T-helper 2 cell treated with Interferon-gamma antibody and Interleukin-4, amounts not matched to agents 100 ng/mL and 5 ng/mL, for 36 hours (primary cell): ENCODE results near the gene GAL3ST3. TPM values are rescaled to one million over a fixed set of nuclear protein-coding genes. Genes with fewer than 3 reads are reported as not detected.

Experiments used
- intact Hi-C: fragments of 100-400 bp; cut with micrococcal nuclease; formaldehyde crosslinking; loops from one replicate; pipeline ENCODE4 v1.15.1; 2023
- total RNA-seq: library from RNA; stranded (reverse); gene quantifications from 2 replicates; pipeline ENCODE4 v1.2.3, GENCODE V29; 2022

Gene GAL3ST3
- total RNA-seq, 1 donor from 2014 or later: not detected

GRCh38 chr11:66069715-66070603 is 21.0 kb upstream of the GAL3ST3 start, which contains the start of gene PACS1:
Gene PACS1 (plus strand): TSS chr11:66070272. CDS start chr11:66070487, 215 bp downstream.
- intact Hi-C loops: loop anchor here (1.0 kb wide), 1 partner anchor 18 kb away; the partner anchor contains the start of gene SF3B2

- intact Hi-C loops: loop anchor here (1.0 kb wide), 2 partner anchors 17 to 65 kb away; partner anchors contain the start of gene SF3B2
Measured at GRCh38 chr11:66068923-66069714, 20.2 kb upstream of the GAL3ST3 start.

- intact Hi-C loops: loop anchor here (1.0 kb wide), 1 partner anchor 66 kb away; no protein-coding TSS in a partner anchor
Measured at GRCh38 chr11:66068154-66068821, 19.3 kb upstream of the GAL3ST3 start.

GRCh38 chr11:66067640-66068039 is 18.7 kb upstream of the GAL3ST3 start:
- intact Hi-C loops: loop anchor here (1.0 kb wide), 1 partner anchor 67 kb away; no protein-coding TSS in a partner anchor

GRCh38 chr11:66066751-66067150 is 17.8 kb upstream of the GAL3ST3 start:
- intact Hi-C loops: no loop called here

GRCh38 chr11:66064571-66064970 is 15.6 kb upstream of the GAL3ST3 start:
- intact Hi-C loops: no loop called here

- intact Hi-C loops: no loop called here
Measured at GRCh38 chr11:66063900-66064299, 14.9 kb upstream of the GAL3ST3 start.

GRCh38 chr11:66062408-66062807 is 13.4 kb upstream of the GAL3ST3 start:
- intact Hi-C loops: no loop called here

GRCh38 chr11:66061268-66061667 is 12.3 kb upstream of the GAL3ST3 start:
- intact Hi-C loops: no loop called here

GRCh38 chr11:66059966-66060680 is 11.2 kb upstream of the GAL3ST3 start:
- intact Hi-C loops: no loop called here

- intact Hi-C loops: no loop called here
Measured at GRCh38 chr11:66056501-66056900, 7.5 kb upstream of the GAL3ST3 start.

- intact Hi-C loops: no loop called here
Measured at GRCh38 chr11:66055021-66055420, 6.1 kb upstream of the GAL3ST3 start.

GRCh38 chr11:66052664-66052982 is 3.7 kb upstream of the GAL3ST3 start:
- intact Hi-C loops: loop anchor here (1.0 to 2.0 kb wide), 5 partner anchors 17 to 293 kb away; partner anchors contain the start of genes BANF1, BRMS1, CFL1 and EIF1AD

- intact Hi-C loops: loop anchor here (1.0 to 2.0 kb wide), 5 partner anchors 17 to 293 kb away; partner anchors contain the start of genes BANF1, BRMS1, CFL1 and EIF1AD
Measured at GRCh38 chr11:66051766-66052663, 3.1 kb upstream of the GAL3ST3 start, which contains the start of gene SF3B2. Gene SF3B2 (plus strand): TSS chr11:66052364. CDS start chr11:66052385, 21 bp downstream.

- intact Hi-C loops: no loop called here
Measured at GRCh38 chr11:66051371-66051765, 2.4 kb upstream of the GAL3ST3 start.

GRCh38 chr11:66050581-66051231 is 1.7 kb upstream of the GAL3ST3 start:
- intact Hi-C loops: no loop called here

- intact Hi-C loops: no loop called here
Measured at GRCh38 chr11:66047541-66048365, 1.2 kb downstream of the GAL3ST3 start.

GRCh38 chr11:66046901-66047300 is 2.1 kb downstream of the GAL3ST3 start:
- intact Hi-C loops: no loop called here
